LoVo (cell line): ENCODE results near the gene GJB4.
"Not testable (repeated sequence)": the region's sequence is repeated elsewhere in the genome, so short reads cannot be mapped to it uniquely, and the experiment has no call there.

Source experiments
- DNase-seq: peaks from one replicate; pipeline ENCODE4 v3.0.0-alpha.2; 2016; ENCODE audit warnings: low spot score

The GJB4 gene

DNA sequence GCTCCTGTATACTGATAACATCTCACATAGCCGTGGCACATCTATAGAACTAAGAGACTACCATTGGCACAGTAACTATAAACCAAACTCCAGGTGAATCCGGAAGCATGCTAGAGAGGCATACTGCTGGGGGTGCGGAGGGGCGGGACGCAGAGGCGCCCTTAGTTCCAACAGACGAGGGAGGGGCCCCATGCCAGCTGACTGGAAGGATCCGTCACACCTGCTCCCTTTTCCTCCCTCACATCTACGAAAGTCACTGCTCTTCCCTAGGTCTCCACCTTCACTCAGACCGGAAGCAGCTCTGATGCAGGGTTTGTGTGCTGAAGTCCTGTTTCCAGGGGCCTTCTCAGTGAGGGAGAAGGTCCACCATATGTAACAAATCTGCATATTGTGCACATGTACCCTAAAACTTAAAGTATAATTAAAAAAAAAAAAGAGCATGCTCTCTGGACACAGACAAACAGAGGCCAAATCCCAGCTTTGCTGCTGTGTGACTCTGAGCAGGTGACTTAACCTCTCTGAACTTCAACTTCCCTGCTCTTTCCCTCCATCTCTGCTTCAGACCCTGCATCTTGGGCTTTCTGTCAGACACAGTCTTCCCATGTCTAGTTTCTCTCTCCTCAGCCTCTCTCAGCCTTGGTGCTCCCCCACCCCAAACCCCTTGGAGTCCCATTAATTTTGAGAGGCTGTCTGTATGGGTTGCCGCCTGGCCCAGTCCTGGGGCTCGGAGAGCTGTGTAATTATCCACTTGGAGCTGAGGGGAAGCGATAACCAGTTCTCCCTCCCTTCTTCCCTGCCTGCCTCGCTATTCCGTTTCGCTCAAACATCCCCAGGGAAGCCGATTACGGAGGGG is 12.5 kb upstream of the GJB4 start:
- no peak for DNase-seq

- DNase-seq: no peak
Observed at GRCh38 chr1:34747638-34747941, 11.9 kb upstream of the GJB4 start.

- no peak for DNase-seq
Observed at GRCh38 chr1:34749992-34750391, 9.5 kb upstream of the GJB4 start.

DNA sequence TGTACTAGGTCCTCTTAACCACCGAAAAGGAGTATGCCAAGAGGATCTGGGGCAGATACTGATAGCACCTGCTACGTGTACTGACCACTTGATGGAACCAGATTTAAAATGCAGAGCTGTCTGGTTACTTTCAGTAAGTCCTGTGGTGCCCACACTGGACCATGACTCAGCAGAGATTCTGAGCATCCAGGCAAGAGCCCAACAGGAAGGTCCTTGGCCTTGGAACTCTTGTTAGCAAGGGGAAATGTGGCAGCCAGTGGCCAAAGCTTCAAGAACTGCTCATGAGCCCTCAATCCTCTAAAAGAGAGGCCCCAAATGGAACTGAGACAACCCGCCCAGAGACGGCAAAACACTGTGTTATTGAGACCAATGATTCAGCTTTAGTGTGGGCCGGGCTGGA is 8.9 kb upstream of the GJB4 start:
- DNase-seq: no peak

DNA sequence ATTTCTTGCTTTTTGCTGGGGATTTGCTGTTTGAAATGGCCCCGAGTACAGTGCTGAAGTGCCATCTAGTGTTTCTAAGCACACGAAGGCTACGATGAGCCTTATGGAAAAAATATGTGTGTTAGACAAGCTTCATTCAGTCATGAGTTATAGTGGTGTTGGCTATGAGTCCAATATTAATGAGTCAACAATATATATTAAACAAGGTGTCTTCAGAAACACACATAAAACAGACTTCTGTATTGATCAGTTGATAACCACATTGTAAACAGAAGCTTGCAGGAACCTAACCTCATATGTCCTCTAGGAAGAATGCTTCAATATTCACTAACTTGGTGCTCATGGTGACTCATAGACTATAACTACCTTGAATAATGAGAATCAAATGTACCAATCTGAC is 6.4 kb upstream of the GJB4 start:
- DNase-seq: no peak

GRCh38 chr1:34754964-34755637 is 4.4 kb upstream of the GJB4 start, which contains the start of gene GJB5:
TSS of gene GJB5 (plus strand) at chr1:34755047. CDS start at chr1:34757331, 2,284 bp downstream.
- peak; percentile 78 for DNase-seq

DNA sequence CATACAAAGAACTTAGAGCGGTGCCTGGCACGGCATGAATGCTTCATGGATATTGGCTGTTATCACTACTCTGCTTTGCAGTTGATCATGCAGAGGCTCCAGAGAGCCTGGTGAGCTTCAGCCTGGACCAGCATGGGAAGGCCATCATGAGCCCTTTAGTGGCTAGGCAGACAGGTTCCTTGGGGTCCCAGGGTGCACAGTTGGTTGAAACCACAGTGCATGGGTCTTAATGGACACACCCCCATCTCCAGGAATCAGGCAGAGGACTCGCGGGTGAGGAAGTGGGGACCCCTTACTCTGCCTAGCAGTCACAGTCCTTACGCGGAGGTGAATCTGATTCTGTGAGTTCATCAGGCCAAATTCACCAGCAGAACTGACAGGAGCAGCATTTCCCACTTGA is 3.6 kb upstream of the GJB4 start:
- no peak for DNase-seq

- no peak for DNase-seq
Observed at GRCh38 chr1:34757386-34757785, 2.2 kb upstream of the GJB4 start.

GRCh38 chr1:34758751-34759150 is 789 bp upstream of the GJB4 start:
- DNase-seq: no peak

DNA sequence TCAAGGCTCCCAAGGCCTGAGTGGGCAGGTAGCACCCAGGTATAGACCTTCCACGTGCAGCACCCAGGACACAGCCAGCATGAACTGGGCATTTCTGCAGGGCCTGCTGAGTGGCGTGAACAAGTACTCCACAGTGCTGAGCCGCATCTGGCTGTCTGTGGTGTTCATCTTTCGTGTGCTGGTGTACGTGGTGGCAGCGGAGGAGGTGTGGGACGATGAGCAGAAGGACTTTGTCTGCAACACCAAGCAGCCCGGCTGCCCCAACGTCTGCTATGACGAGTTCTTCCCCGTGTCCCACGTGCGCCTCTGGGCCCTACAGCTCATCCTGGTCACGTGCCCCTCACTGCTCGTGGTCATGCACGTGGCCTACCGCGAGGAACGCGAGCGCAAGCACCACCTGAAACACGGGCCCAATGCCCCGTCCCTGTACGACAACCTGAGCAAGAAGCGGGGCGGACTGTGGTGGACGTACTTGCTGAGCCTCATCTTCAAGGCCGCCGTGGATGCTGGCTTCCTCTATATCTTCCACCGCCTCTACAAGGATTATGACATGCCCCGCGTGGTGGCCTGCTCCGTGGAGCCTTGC is 1.7 kb downstream of the GJB4 start:
- DNase-seq: no peak

DNA sequence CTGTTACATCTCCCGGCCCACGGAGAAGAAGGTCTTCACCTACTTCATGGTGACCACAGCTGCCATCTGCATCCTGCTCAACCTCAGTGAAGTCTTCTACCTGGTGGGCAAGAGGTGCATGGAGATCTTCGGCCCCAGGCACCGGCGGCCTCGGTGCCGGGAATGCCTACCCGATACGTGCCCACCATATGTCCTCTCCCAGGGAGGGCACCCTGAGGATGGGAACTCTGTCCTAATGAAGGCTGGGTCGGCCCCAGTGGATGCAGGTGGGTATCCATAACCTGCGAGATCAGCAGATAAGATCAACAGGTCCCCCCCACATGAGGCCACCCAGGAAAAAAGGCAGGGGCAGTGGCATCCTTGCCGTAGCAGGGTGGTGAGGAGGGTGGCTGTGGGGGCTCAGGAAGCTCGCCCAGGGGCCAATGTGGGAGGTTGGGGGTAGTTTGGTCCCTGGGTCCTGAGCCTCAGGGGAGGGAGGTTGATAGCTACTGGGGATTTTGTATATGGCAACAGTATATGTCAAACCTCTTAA is 2.3 kb downstream of the GJB4 start:
- no peak for DNase-seq

DNA sequence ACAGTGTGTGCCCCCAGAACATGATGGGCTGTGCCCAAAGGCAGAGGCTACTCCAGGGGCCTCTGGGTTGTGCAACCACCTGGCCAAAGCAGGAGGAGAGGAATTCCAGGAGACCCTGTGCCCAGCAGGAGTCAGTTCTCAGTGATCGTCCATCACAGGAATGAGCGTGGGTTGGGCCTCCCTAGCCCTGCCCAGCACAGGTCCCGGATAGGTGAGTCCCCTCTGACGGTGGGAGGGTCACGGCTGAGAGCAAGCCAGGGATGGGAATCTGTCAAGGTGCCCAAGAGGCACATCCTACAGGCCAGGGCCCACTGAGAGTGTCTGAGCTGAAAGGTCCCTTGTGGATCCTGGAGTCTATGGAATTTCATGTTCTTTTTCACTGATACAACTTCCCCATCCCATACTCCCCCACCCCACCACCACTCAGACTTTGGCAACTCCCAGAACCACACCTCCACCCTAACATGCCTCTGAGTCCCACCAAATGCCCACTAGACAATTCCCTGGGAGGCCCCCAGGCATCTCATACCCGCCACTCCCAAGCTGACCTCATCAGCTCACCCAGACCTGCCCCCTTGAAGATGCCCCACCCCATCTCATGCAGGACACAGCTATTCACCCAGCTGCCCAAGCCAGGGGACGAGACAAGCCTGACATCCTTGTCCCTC is 3.1 kb downstream of the GJB4 start:
- peak; percentile 68 for DNase-seq

DNA sequence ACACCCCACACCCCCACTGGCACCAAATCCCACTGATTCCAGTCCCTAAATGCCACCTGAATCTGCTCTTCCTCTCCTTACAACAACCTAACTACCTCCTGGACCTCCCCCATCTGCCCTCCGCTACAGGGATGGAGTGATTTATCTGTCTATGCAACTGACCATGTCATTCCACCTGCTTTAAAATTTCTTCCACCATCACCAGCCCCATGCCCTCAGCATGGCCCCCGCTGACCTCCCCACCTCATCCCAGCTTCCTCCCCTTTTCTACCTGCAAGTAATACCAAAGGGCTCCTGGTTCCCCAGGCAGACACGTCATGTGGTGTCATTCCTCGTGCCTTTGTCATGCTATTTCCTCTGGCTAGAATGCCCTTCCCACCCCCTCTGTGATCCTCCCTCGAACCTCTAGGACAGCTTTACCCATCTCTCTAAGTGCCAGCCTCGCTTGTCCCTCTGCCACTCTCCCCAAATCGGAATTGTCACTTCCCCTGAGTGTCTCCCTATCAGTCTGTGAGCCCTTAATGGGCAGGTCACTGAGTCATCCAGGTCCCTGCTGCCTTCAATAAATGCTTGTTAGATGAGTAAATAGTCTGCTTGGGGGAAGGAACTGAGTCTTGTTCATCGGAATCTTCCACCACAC is 3.7 kb downstream of the GJB4 start:
- peak; percentile 91 for DNase-seq

GRCh38 chr1:34768856-34769255 is 9.3 kb downstream of the GJB4 start:
- DNase-seq: no peak

GRCh38 chr1:34770891-34771504 is 11.5 kb downstream of the GJB4 start:
- DNase-seq: no peak

DNA sequence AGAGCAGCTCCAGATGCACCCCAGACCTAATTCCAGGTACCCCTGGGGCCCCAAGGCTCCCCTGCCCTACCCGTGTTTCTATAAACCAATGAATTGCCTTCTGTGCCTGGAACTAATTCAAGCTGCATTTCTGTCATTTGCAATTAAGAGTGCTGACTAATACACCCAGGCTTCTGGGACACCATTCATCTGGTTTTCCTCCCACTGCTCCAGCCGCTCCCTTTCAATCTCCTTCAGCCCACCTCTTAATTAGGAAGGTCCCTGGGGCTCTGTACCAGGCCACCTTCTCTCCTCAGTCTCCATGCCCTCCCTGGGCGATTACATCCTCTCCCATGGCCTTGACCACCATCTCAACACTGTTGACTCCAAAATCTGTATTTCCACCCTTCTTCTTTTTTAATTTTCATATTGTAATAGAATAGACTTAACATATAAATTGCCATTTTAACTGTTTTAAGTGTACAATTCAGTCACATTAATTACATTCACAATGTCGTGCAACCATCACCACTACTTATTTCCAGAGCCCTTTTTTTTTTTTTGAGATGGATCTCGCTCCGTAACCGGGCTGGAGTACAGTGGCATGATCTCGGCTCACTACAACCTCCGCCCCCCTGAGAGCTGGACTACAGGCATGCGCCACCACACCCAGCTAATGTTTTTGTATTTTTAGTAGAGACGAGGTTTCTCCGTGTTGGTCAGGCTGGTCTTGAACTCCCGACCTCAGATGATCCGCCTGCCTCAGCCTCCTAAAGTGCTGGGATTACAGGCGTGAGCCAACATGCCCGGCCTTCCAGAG is 12.2 kb downstream of the GJB4 start:
- no peak for DNase-seq

DNA sequence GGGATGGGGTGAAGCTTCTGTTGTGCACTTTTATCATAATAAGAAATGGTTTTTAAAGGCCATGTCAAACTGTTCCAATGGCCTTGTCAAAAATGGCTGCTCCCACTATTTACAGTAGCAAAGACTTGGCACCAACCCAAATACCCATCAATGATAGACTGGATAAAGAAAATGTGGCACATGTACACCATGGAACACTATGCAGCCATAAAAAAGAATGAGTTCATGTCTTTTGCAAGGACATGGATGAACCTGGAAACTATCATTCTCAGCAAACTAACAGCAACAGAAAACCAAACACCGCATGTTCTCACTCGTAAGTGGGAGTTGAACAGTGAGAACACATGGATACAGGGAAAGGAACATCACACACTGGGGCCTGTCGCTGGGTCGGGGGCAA is 13.6 kb downstream of the GJB4 start:
- DNase-seq: not testable (repeated sequence)

DNA sequence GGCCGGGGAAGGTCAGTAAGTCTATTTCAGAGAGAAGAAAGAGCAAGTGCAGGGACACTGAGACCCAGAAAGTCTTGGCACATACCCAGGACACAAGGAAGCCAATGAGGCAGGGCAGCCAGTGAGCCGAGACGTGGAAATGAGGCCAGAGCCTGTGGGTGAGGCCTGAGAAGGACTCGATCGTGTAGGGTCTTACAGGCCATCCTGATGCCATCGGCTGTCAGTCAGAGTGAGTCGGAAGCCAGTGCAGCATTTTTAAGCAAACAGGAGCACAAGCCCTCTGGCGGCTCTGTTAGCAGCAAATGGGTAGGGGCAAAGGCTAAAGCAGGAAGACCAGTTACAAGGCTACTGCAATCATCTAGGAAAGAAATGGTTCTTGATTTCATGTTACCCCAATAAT is 15.4 kb downstream of the GJB4 start:
- DNase-seq: no peak

DNA sequence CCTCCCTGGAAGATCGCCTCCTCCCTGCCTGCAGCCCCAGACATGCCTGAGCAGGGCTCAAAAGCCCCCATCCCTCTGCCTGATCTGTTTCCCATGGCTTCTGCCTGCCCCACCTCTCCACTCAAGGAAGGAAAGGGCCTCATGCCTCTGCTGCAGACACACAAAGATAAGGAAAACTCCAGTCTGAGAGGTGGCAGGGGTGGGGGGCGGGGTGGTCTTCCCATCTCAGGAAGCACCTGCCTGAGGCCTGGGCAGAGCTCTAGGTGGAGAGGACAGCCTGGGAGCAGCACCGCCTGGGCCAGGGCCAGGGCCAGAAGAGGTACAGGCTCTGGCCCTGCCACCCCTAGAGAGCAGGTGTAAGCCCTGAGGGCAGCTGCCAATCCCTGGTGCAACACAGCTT is 17.4 kb downstream of the GJB4 start:
- no peak for DNase-seq

DNA sequence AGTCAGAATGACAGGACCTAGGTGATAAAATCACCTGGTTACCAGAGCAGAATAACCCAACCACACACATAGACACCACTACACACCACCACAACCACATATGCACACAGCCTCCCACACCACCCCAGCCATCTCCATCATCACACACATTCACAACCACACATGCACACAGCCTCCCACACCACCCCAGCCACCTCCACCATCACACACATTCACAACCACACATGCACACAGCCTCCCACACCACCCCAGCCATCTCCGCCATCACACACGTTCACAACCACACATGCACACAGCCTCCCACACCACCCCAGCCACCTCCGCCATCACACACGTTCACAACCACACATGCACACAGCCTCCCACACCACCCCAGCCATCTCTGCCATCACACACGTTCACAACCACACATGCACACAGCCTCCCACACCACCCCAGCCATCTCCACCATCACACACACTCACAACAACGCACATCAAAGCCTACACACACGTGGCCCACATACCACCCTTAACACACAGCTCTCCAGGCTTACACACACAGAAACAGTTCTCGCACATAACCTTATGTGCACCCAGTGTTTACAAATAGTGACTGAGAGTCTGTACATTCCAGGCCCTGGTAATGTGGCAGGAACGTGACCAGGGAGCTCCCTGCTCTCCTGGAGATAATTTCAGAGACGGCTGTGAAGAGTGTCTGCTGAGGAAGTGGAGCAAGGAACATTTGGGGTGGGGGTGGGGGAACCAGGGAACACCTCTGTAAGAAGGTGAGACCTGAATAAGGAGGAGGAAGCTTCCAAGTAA is 18.2 kb downstream of the GJB4 start:
- no peak for DNase-seq
